Measurements from ENCODE around the gene ARMC8.

ARMC8 gene

GRCh38 chr3:138253609-138254008, 66.5 kb downstream of the ARMC8 start:
- no peak for DNase-seq (ENCODE audit: low spot score)

- no peak for DNase-seq (ENCODE audit: low spot score)
These were observed 67.1 kb downstream of the ARMC8 start for GRCh38 chr3:138254216-138254615.

GRCh38 chr3:138256022-138256421, 68.9 kb downstream of the ARMC8 start:
- no peak for DNase-seq (ENCODE audit: low spot score)

GRCh38 chr3:138257986-138258385, 70.9 kb downstream of the ARMC8 start:
- no peak for DNase-seq (ENCODE audit: low spot score)

- no peak for DNase-seq (ENCODE audit: low spot score)
These were observed 72.0 kb downstream of the ARMC8 start for GRCh38 chr3:138259126-138259525.

GRCh38 chr3:138260611-138261010, 73.5 kb downstream of the ARMC8 start:
- DNase-seq (ENCODE audit: low spot score): no peak

GRCh38 chr3:138263104-138263503, 76.0 kb downstream of the ARMC8 start:
- no peak for DNase-seq (ENCODE audit: low spot score)

GRCh38 chr3:138265745-138266144, 78.6 kb downstream of the ARMC8 start:
- no peak for DNase-seq (ENCODE audit: low spot score)

- no peak for DNase-seq (ENCODE audit: low spot score)
These were observed 80.0 kb downstream of the ARMC8 start for GRCh38 chr3:138267083-138267482.

GRCh38 chr3:138270245-138270644, 83.1 kb downstream of the ARMC8 start:
- no peak for DNase-seq (ENCODE audit: low spot score)

GRCh38 chr3:138271189-138271794, 84.2 kb downstream of the ARMC8 start:
- DNase-seq (ENCODE audit: low spot score): no peak

GRCh38 chr3:138281561-138281960, 94.5 kb downstream of the ARMC8 start:
- no peak for DNase-seq (ENCODE audit: low spot score)

- no peak for DNase-seq (ENCODE audit: low spot score)
These were observed 95.7 kb downstream of the ARMC8 start for GRCh38 chr3:138282836-138283235.

GRCh38 chr3:138284079-138284478, 97.0 kb downstream of the ARMC8 start:
- no peak for DNase-seq (ENCODE audit: low spot score)

- DNase-seq (ENCODE audit: low spot score): no peak
These were observed 97.9 kb downstream of the ARMC8 start for GRCh38 chr3:138284957-138285477.

- DNase-seq (ENCODE audit: low spot score): no peak
These were observed 102.2 kb downstream of the ARMC8 start for GRCh38 chr3:138289260-138289659.

GRCh38 chr3:138289701-138290100, 102.6 kb downstream of the ARMC8 start:
- no peak for DNase-seq (ENCODE audit: low spot score)

- DNase-seq (ENCODE audit: low spot score): no peak
These were observed 109.5 kb downstream of the ARMC8 start for GRCh38 chr3:138296639-138297038.

- no peak for DNase-seq (ENCODE audit: low spot score)
These were observed 110.0 kb downstream of the ARMC8 start for GRCh38 chr3:138297059-138297607.

- no peak for DNase-seq (ENCODE audit: low spot score)
These were observed 110.8 kb downstream of the ARMC8 start for GRCh38 chr3:138297876-138298275.

GRCh38 chr3:138300647-138301046, 113.5 kb downstream of the ARMC8 start:
- DNase-seq (ENCODE audit: low spot score): no peak

GRCh38 chr3:138303474-138303873, 116.4 kb downstream of the ARMC8 start:
- peak; percentile 35 for DNase-seq (ENCODE audit: low spot score)

- DNase-seq (ENCODE audit: low spot score): no peak
These were observed 120.8 kb downstream of the ARMC8 start for GRCh38 chr3:138307899-138308298.

- DNase-seq (ENCODE audit: low spot score): no peak
These were observed 121.7 kb downstream of the ARMC8 start for GRCh38 chr3:138308783-138309182.
